NCI-H146 treated with DMSO at 0.1 percent for 48 hours (cell line): Measurements from ENCODE around the gene ABLIM1.

ENCODE experiments used
- DNase-seq: peaks from one replicate; lab custom pipeline; 2025; ENCODE audit not compliant: unreplicated experiment; lab: John Stamatoyannopoulos, UW

The ABLIM1 gene

GRCh38 chr10:114624951-114625780 is 32.9 kb downstream of the ABLIM1 start:
- no peak for DNase-seq

GRCh38 chr10:114624422-114624821 is 33.7 kb downstream of the ABLIM1 start:
- DNase-seq = no peak

DNA sequence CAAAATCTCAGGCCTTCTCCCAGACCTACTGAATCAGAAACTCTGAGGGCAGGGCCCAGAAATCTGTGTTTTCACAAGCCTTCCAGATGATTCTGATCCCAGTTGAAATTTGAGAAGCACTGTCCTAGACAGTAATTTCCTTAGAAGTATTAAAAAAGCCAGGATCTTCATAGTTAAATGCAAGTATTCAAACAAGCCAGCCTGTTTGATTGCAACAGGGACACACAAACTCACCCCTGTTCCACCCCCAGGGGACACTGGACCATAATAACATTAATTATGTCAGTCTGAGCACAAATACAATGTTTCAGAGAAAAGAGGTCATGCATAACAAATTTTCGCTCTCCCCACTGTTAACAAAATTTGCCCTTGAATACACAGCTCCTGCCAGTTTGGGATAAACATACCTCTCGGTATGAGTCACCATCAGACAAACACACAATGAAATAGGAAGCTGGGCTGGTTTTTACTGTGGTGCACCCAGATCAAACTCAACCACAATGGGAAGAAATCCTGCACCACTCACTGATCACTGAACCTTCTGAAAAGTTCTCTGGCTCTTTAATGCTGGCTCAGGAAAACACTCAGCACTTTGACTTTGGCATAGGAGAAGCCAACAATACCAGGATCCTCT is 34.3 kb downstream of the ABLIM1 start:
- DNase-seq = peak; percentile 92

DNA sequence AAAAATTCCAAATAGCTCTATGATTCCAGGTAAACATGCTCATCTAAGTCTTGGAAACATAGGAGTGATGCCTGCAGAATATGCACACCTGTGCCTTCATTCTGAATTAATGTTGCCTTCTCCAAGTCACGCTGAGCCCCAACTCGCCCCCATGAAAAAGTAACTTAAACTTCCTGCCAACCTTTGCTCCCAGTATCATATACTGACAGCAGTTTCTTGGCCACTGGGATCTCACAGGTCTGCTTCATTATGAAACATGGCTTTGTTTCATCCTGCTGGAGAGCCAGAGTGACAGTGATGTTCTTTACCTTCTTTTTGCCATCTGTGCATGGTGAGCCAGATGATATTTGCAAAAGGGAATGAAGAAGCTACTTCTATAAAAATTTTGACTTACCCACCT is 34.9 kb downstream of the ABLIM1 start:
- DNase-seq = no peak

DNA sequence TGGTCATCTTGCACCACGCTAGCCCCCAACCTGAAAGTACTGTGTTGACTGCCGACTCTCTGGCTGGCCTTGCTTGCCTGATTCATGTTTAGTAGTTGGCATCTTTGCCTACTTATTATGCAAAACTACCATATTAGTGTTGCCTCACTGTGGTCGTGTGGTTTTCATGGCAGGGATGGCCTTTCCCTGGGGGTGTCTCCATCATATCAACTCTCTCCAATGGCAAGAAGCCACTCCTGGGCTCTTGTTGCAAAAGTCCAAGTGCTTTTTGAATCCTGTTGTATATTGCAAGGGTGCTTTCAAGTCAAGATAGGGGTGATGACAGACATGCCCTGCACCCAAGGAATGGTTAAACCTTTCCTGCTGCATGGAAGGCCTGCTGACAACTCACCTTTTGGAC is 39.4 kb downstream of the ABLIM1 start:
- no peak for DNase-seq

GRCh38 chr10:114616516-114616915 is 41.6 kb downstream of the ABLIM1 start:
- no peak for DNase-seq

DNA sequence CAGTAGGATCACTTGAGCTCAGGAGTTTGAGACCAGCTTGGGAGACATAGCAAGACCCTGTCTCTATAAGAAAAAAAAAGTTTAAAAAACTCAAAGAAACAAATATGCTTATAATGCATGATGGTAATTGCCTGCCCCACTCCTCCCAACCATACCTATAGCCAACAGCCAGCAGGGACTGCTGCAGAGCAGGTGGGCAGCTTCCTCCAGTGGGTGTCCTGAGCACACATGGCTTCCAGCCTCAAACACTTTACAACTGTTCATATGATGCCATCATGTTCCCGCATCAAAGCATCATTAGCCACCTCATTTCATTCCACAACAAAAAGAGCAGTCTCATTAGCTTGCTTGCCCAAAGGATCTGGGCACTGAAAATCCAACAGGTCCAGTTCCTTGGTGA is 42.0 kb downstream of the ABLIM1 start:
- DNase-seq = no peak

DNA sequence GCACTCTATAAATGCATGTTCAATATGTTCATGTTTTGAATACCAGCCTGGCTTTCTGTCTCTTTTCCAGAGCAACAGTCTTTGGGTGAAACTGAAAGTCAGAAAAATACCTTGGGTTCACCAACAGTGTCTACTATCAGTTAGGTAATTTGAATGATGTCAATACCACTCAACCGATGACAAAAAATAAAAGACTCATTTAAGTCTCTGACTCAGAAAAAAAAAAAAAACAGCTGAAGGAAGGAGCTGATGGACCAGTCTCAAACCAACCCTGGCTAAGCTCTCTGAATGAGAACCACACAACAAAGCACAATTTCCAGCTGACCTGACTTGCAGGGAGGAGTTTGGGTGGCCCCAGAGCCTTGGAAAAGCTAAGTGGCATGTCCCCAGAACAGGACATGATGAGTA is 42.5 kb downstream of the ABLIM1 start:
- no peak for DNase-seq

GRCh38 chr10:114613237-114613979 is 44.7 kb downstream of the ABLIM1 start:
- DNase-seq = no peak

DNA sequence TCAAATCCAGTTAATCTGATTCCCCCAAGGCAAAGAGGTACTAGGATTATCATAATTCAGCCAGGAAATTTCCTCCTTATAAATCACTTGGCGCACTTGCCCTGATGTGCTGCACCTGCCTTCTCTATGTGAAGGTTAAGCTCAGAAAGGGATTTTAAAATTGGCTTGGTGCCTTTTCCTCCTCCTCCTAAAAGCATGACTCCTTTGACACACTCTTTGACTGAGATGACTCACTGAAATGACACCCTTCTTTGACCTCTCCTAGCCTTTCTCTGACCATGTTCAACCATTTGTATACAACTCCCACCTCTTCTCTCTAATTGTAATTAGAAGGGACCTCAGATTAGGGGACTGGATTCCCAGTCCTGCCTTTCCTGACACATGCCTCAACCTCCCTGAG is 46.5 kb downstream of the ABLIM1 start:
- DNase-seq = no peak

- peak; percentile 34 for DNase-seq
Observed at GRCh38 chr10:114609518-114610426, 48.3 kb downstream of the ABLIM1 start.

GRCh38 chr10:114607358-114607998 is 50.6 kb downstream of the ABLIM1 start:
- DNase-seq = no peak

- DNase-seq = no peak
Observed at GRCh38 chr10:114605155-114605797, 52.8 kb downstream of the ABLIM1 start.

- DNase-seq = no peak
Observed at GRCh38 chr10:114604357-114605130, 53.5 kb downstream of the ABLIM1 start.

GRCh38 chr10:114603948-114604347 is 54.1 kb downstream of the ABLIM1 start:
- no peak for DNase-seq

DNA sequence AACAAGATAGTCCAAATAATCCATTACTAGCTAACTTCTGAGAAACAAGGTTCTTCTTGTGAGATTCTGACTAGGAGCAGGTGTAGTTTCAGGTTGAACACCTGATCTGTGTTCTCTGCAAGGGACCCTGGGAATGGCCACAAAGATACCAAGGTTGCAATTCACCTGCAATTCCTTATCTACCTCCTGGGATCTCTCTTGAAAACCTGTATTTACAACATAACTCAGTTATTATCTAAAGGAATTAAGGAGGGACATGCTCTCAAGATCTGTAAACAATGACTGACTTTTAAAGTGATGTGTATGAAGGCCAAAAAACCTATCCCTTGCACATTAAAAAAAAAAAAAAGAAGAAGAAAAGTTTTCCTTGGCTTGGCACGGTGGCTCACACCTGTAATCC is 54.8 kb downstream of the ABLIM1 start:
- no peak for DNase-seq

- no peak for DNase-seq
Observed at GRCh38 chr10:114600057-114600456, 58.0 kb downstream of the ABLIM1 start.

GRCh38 chr10:114596793-114597192 is 61.3 kb downstream of the ABLIM1 start:
- DNase-seq = no peak

DNA sequence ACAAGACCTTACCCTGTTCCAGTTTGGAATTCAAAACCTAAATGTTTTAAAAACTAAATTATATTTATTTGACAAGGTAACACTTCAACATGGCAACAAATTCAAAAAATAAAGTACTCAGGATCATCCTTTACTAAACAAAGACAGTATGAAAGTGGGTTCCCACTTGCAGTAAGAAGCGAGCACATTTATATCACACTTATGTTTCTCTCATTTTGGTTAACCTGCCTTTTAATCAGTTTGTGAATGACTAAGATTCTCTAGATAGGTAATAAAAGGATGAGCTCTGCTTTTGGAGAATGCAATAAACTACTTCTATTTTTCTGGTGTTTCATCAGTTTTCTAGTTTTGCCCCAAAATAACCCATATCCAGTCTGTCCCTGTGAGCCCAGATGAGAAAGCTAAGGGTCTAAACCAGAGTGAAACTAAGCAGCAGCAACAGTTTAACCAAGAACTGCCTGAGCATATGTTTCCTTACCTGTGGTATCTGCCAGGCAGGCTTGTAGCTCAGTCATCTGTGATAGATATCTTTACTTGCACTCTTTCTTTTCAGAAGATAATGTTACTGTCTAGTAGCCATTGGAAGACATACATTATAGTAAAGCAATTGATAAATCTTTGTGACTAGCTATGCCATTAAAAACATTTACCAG is 64.1 kb downstream of the ABLIM1 start:
- DNase-seq = no peak
